ENCODE data around the gene RPEL1.

DNA sequence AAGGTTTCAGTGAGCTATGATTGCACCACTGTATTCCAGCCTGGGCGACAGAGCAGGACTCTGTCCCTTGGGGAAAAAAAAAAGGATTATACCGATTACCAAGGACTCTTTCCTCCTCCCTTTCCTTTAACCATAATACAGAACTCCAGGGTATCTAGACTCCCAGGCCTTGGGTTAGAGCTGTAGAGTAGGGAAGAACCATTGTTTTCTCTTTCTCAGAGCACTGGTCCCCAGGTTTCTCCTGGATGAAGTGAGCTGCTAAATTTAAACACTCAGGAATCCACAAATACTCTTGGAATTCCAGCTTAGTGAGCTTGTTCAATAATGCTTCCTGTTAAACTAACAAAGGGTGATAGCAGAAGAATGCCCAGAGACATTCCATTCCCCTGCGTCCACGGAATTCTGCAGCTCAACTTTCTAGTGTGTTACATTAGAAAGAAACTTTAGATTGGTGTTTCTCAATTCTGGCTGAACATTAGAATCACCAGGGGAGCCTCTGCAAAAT lies 14.6 kb upstream of the RPEL1 start:
- TF ChIP-seq, protein P1, sequence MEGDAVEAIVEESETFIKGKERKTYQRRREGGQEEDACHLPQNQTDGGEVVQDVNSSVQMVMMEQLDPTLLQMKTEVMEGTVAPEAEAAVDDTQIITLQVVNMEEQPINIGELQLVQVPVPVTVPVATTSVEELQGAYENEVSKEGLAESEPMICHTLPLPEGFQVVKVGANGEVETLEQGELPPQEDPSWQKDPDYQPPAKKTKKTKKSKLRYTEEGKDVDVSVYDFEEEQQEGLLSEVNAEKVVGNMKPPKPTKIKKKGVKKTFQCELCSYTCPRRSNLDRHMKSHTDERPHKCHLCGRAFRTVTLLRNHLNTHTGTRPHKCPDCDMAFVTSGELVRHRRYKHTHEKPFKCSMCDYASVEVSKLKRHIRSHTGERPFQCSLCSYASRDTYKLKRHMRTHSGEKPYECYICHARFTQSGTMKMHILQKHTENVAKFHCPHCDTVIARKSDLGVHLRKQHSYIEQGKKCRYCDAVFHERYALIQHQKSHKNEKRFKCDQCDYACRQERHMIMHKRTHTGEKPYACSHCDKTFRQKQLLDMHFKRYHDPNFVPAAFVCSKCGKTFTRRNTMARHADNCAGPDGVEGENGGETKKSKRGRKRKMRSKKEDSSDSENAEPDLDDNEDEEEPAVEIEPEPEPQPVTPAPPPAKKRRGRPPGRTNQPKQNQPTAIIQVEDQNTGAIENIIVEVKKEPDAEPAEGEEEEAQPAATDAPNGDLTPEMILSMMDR (conservative IDR thresholded peaks at IDR 0.05; ENCODE audit: low read length) = no peak
- TF ChIP-seq EZH2phosphoT487 (IDR thresholded peaks at IDR 0.05; ENCODE audit: borderline replicate concordance) = no peak
